Naive thymus-derived CD4-positive, alpha-beta T cell (primary cell): ENCODE measurements around the gene SKA2. TPM values are rescaled to one million over a fixed set of nuclear protein-coding genes. Genes with fewer than 3 reads are reported as not detected.

Source experiments
- ATAC-seq: fragments of 150-1000 bp; cut with Tn5 transposase; 2 replicates; pipeline ENCODE4 v1.10.0; 2021; ENCODE audit warnings: mild to moderate bottlenecking, moderate library complexity
- CTCF ChIA-PET: fragments of 350-600 bp; sonication (Branson Sonifier 250); formaldehyde crosslinking; loops from one replicate; lab custom pipeline; 2021; ENCODE audit warnings: antibody characterized with exemption; lab: Charles Lee
- POLR2A ChIA-PET: fragments of 350-600 bp; sonication (Branson Sonifier 250); formaldehyde crosslinking; loops from one replicate; lab custom pipeline; 2021; ENCODE audit warnings: antibody characterized with exemption, inconsistent platforms; lab: Charles Lee
- DNase-seq, 9 donors: peaks; one replicate each; pipeline versions ENCODE4 v3.0.0 to v3.0.0-alpha.2; 2020 to 2022; ENCODE audit warnings: mixed read lengths in 1 of 9
- H3K27ac ChIP-seq: one replicate; pipeline ENCODE4 v1.7.0; 2013; ENCODE audit warnings: mild to moderate bottlenecking, low read depth, low read length, moderate library complexity
- H3K27me3 ChIP-seq, 2 donors: one replicate each; pipeline ENCODE4 v1.7.0; 2013; ENCODE audit warnings: low read length in 2 of 2, mild to moderate bottlenecking in 2 of 2, moderate library complexity in 2 of 2; ENCODE audit not compliant: control insufficient read depth in 2 of 2, insufficient read depth in 2 of 2
- H3K36me3 ChIP-seq, 3 experiments: 1 replicate in 2 of 3; 2 replicates in 1 of 3; pipeline ENCODE4 v1.7.0; 2013; ENCODE audit warnings: low read length in 3 of 3, mild to moderate bottlenecking in 3 of 3, moderate library complexity in 1 of 3; ENCODE audit not compliant: insufficient read depth in 3 of 3, control insufficient read depth in 2 of 3
- H3K4me1 ChIP-seq, 2 donors: one replicate each; pipeline ENCODE4 v1.7.0; 2013; ENCODE audit warnings: low read length in 2 of 2, mild to moderate bottlenecking in 2 of 2, moderate library complexity in 1 of 2; ENCODE audit not compliant: control insufficient read depth in 2 of 2, insufficient read depth in 2 of 2
- H3K4me3 ChIP-seq: 2 replicates; pipeline ENCODE4 v1.7.0; 2013; ENCODE audit warnings: mild to moderate bottlenecking, low read length
- H3K9me3 ChIP-seq, 3 experiments: 1 replicate in 2 of 3; 2 replicates in 1 of 3; pipeline ENCODE4 v1.7.0; 2013; ENCODE audit warnings: low read length in 3 of 3; ENCODE audit not compliant: control insufficient read depth in 2 of 3
- H3K27ac Mint-ChIP-seq, 9 donors: one replicate each; pipeline ENCODE4 v1.8.0; 2020 to 2022; ENCODE audit warnings: mixed read lengths in 9 of 9, mild to moderate bottlenecking in 8 of 9, moderate library complexity in 5 of 9, inconsistent platforms in 2 of 9
- H3K27me3 Mint-ChIP-seq, 5 donors: one replicate each; pipeline ENCODE4 v1.8.0; 2021 to 2022; ENCODE audit warnings: mixed read lengths in 5 of 5, mild to moderate bottlenecking in 1 of 5
- H3K36me3 Mint-ChIP-seq, 5 donors: one replicate each; pipeline ENCODE4 v1.8.0; 2020 to 2022; ENCODE audit warnings: mixed read lengths in 5 of 5, mild to moderate bottlenecking in 3 of 5, inconsistent platforms in 1 of 5
- H3K4me1 Mint-ChIP-seq, 7 donors: one replicate each; pipeline ENCODE4 v1.8.0; 2020 to 2022; ENCODE audit warnings: mixed read lengths in 7 of 7, mild to moderate bottlenecking in 3 of 7, inconsistent platforms in 1 of 7
- H3K4me3 Mint-ChIP-seq, 10 donors: one replicate each; pipeline ENCODE4 v1.8.0; 2020 to 2022; ENCODE audit warnings: mild to moderate bottlenecking in 10 of 10, mixed read lengths in 10 of 10, moderate library complexity in 6 of 10, inconsistent platforms in 2 of 10
- H3K9me3 Mint-ChIP-seq, 11 donors: one replicate each; pipeline ENCODE4 v1.8.0; 2020 to 2022; ENCODE audit warnings: mixed read lengths in 11 of 11, mild to moderate bottlenecking in 4 of 11, inconsistent platforms in 1 of 11, moderate library complexity in 1 of 11
- intact Hi-C, 2 donors: fragments of 100-400 bp; cut with micrococcal nuclease; formaldehyde crosslinking; loops; one replicate each; pipeline ENCODE4 v1.15.1; 2023
- polyA plus RNA-seq, 2 donors: library from polyadenylated mRNA; unstranded; fragments of 300-500 nt; fragmentation: Illumina TruSeq; gene quantifications; one replicate each; pipeline ENCODE4 v1.2.3, GENCODE V29; 2021
- total RNA-seq, 6 experiments: library from RNA in 5 of 6; stranded (reverse) in 5 of 6; gene quantifications; 1 replicate in 5 of 6; 2 replicates in 1 of 6; pipeline ENCODE4 v1.2.3 and lab custom pipeline; 2021 to 2026

Gene SKA2
- total and polyA plus RNA-seq, 7 experiments from 2014 or later, result 11.0 to 58.1 (median 17.4) TPM

DNA sequence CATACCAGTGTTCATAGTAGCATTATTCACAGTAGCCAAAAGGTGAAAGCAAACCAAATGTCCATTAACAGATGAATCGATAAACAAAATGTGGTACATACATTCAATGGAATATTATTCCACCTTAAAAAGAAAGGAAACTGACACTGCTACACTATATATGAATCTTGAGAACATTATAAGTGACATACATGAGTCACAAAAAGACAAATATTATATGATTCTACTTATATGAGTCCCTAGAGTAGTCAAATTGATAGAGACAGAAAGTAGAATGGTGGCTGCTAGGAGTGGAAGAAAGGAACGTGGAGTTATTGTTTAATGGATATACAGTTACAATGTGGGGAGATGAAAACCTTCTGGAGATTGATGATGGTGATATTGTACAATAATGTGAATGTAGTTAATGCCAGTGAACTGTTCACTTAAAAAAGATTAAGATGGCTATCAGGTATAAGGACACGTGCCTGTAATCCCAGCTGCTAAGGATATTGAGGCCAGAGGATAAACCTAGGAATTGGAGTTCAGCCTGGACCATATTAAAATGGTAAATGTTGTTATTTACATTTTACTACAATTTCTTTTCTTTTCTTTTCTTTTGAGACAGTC is 28.1 kb downstream of the SKA2 start:
- H3K4me3 ChIP-seq, result no peak overlapping the region
- no peaks in the 10 kb centered on the region for H3K9me3 ChIP-seq
- DNase-seq (no peak), ATAC-seq (no peak)
- no peaks in the 10 kb centered on the region for H3K27me3 ChIP-seq
- ChIA-PET POLR2A (no interaction called here), CTCF (no interaction called here)
- H3K27ac ChIP-seq, result no peak overlapping the region
- no peaks in the 10 kb centered on the region for H3K9me3 Mint-ChIP-seq
- peaks cover 0 to 28% (median 15%) of the 10 kb centered on the region in 5 donors for H3K36me3 Mint-ChIP-seq
- peaks cover 0 to 5% (median 0%) of the 10 kb centered on the region in 3 experiments for H3K36me3 ChIP-seq
- no peak overlapping the region for H3K4me3 Mint-ChIP-seq
- no peaks in the 10 kb centered on the region for H3K27me3 Mint-ChIP-seq
- peaks cover 0 to 9% (median 0%) of the 10 kb centered on the region in 7 donors for H3K4me1 Mint-ChIP-seq
- intact Hi-C loops, result no loop called here
- H3K4me1 ChIP-seq, result no peaks in the 10 kb centered on the region
- H3K27ac Mint-ChIP-seq, result no peak overlapping the region

DNA sequence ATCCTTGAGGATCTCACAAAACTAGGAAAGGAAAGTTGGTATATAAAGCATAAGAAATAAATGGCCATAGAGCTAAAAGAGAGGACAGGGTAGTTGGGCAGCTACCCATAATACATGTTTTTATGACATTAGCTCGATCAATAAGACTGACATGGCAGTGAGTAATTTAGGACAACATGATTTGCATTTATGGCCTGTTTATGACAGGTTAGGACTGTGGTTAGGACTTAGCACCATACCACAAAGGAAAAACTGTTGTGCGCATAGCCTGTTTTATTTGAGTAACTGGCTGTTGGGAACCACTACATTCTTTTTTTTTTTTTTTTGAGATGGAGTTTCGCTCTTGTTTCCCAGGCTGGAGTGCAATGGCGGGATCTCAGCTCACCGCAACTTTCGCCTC is 30.3 kb downstream of the SKA2 start:
- Histone ChIP-seq H3K27ac (no peak overlapping the region), H3K9me3 (no peaks in the 10 kb centered on the region), H3K4me3 (no peak overlapping the region), H3K27me3 (no peaks in the 10 kb centered on the region), H3K4me1 (no peaks in the 10 kb centered on the region), H3K36me3 (peaks cover 0 to 5% (median 0%) of the 10 kb centered on the region in 3 experiments)
- ATAC-seq, result no peak
- Mint-ChIP-seq H3K27me3 (no peaks in the 10 kb centered on the region), H3K27ac (peak overlapping the region in 2 of 9 donors; percentile 66 to 67), H3K9me3 (no peaks in the 10 kb centered on the region), H3K36me3 (peaks cover 0 to 33% (median 18%) of the 10 kb centered on the region in 5 donors), H3K4me1 (peaks cover 0 to 9% (median 0%) of the 10 kb centered on the region in 7 donors), H3K4me3 (no peak overlapping the region)
- ChIA-PET CTCF (no interaction called here), POLR2A (interaction anchor here (0.6 kb wide), 1 partner anchor 385 kb away, joined by 3 read pairs; no protein-coding TSS in a partner anchor)
- intact Hi-C loops, result no loop called here
- no peak for DNase-seq

- Histone ChIP-seq H3K36me3 (peaks cover 0 to 4% (median 0%) of the 10 kb centered on the region in 3 experiments), H3K27me3 (no peaks in the 10 kb centered on the region), H3K4me1 (no peaks in the 10 kb centered on the region), H3K4me3 (no peak overlapping the region), H3K9me3 (no peaks in the 10 kb centered on the region), H3K27ac (no peak overlapping the region)
- CTCF ChIA-PET, result no interaction called here
- Mint-ChIP-seq H3K4me1 (peaks cover 0 to 9% (median 0%) of the 10 kb centered on the region in 7 donors), H3K4me3 (no peak overlapping the region), H3K27ac (no peak overlapping the region), H3K27me3 (no peaks in the 10 kb centered on the region), H3K36me3 (peaks cover 0 to 35% (median 18%) of the 10 kb centered on the region in 5 donors), H3K9me3 (peaks cover 0 to 2% (median 0%) of the 10 kb centered on the region in 11 donors)
- intact Hi-C loops, result no loop called here
- ATAC-seq (no peak), DNase-seq (no peak)
- POLR2A ChIA-PET, result no interaction called here
Observed at GRCh38 chr17:59121901-59122480, 33.0 kb downstream of the SKA2 start.

- no peak overlapping the region for H3K4me3 ChIP-seq
- intact Hi-C loops, result no loop called here
- H3K27me3 Mint-ChIP-seq, result no peaks in the 10 kb centered on the region
- peaks cover 0 to 18% (median 0%) of the 10 kb centered on the region in 7 donors for H3K4me1 Mint-ChIP-seq
- POLR2A ChIA-PET, result no interaction called here
- CTCF ChIA-PET, result interaction anchor here (0.6 kb wide), 1 partner anchor 20 kb away, joined by 3 read pairs; no protein-coding TSS in a partner anchor
- no peak for ATAC-seq
- no peak overlapping the region for H3K27ac ChIP-seq
- no peaks in the 10 kb centered on the region for H3K9me3 ChIP-seq
- H3K27me3 ChIP-seq, result no peaks in the 10 kb centered on the region
- peaks cover 0 to 2% (median 0%) of the 10 kb centered on the region in 11 donors for H3K9me3 Mint-ChIP-seq
- peaks cover 0 to 26% (median 12%) of the 10 kb centered on the region in 5 donors for H3K36me3 Mint-ChIP-seq
- no peak overlapping the region for H3K4me3 Mint-ChIP-seq
- no peak for DNase-seq
- H3K27ac Mint-ChIP-seq, result no peak overlapping the region
- peaks cover 0 to 10% (median 0%) of the 10 kb centered on the region in 3 experiments for H3K36me3 ChIP-seq
- H3K4me1 ChIP-seq, result no peaks in the 10 kb centered on the region
Observed at GRCh38 chr17:59115474-59115873, 39.5 kb downstream of the SKA2 start.

DNA sequence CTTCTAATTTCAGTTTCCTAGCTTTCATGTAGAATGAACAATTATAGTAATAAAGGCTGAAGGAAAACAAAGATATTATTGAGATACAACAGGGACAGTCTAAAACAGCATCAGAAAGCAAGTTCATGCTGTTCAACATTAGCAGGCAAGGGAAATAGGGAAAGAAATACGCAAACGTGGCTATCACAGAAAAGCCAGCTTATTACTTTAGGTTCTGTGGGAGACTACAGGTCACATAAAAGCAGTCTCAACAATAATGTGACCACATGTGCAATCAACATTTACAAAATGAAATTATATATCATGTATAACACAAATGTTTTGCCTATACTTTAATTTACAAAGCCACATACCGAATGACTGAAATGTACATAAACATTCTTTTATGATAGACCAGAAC is 43.4 kb downstream of the SKA2 start:
- ATAC-seq (no peak), DNase-seq (no peak)
- ChIA-PET CTCF (no interaction called here), POLR2A (no interaction called here)
- Histone ChIP-seq H3K4me1 (peaks cover 5 to 8% of the 10 kb centered on the region in 2 donors), H3K4me3 (no peak overlapping the region), H3K9me3 (no peaks in the 10 kb centered on the region), H3K27ac (no peak overlapping the region), H3K36me3 (peaks cover 0 to 7% (median 0%) of the 10 kb centered on the region in 3 experiments), H3K27me3 (no peaks in the 10 kb centered on the region)
- intact Hi-C loops, result no loop called here
- peak overlapping the region in 1 of 9 donors; percentile 0 for H3K27ac Mint-ChIP-seq
- H3K27me3 Mint-ChIP-seq, result no peaks in the 10 kb centered on the region
- no peak overlapping the region for H3K4me3 Mint-ChIP-seq
- peaks cover 0 to 18% (median 4%) of the 10 kb centered on the region in 5 donors for H3K36me3 Mint-ChIP-seq
- peaks cover 0 to 38% (median 12%) of the 10 kb centered on the region in 7 donors for H3K4me1 Mint-ChIP-seq
- H3K9me3 Mint-ChIP-seq, result no peaks in the 10 kb centered on the region

- ChIA-PET CTCF (no interaction called here), POLR2A (no interaction called here)
- intact Hi-C loops, result no loop called here
Observed at GRCh38 chr17:59110973-59111372, 44.0 kb downstream of the SKA2 start.

More at GRCh38 chr17:59110973-59111372, 44.0 kb downstream of the SKA2 start:
- Histone ChIP-seq H3K9me3 (no peaks in the 10 kb centered on the region), H3K36me3 (peaks cover 0 to 11% (median 0%) of the 10 kb centered on the region in 3 experiments), H3K27ac (no peak overlapping the region), H3K4me1 (peaks cover 5 to 8% of the 10 kb centered on the region in 2 donors), H3K27me3 (no peaks in the 10 kb centered on the region), H3K4me3 (no peak overlapping the region)
- H3K27me3 Mint-ChIP-seq, result no peaks in the 10 kb centered on the region
- peaks cover 0 to 1% (median 0%) of the 10 kb centered on the region in 11 donors for H3K9me3 Mint-ChIP-seq
- peak overlapping the region in 2 of 9 donors; percentile 0 to 50 for H3K27ac Mint-ChIP-seq
- H3K4me3 Mint-ChIP-seq, result no peak overlapping the region
- ATAC-seq (no peak), DNase-seq (no peak)
- peaks cover 2 to 38% (median 13%) of the 10 kb centered on the region in 7 donors for H3K4me1 Mint-ChIP-seq
- peaks cover 0 to 18% (median 4%) of the 10 kb centered on the region in 5 donors for H3K36me3 Mint-ChIP-seq
